H1 (cell line): ENCODE measurements around the gene RTCA. TPM values are rescaled to one million over a fixed set of nuclear protein-coding genes. Genes with fewer than 3 reads are reported as not detected.

Experiments
- CTCF ChIA-PET: fragments of 300-600 bp; sonication (Branson Sonifier 250); formaldehyde crosslinking; loops from one replicate; lab custom pipeline; 2021; ENCODE audit not compliant: partially characterized antibody; lab: Charles Lee
- POLR2A ChIA-PET: fragments of 300-600 bp; sonication (Branson Sonifier 250); formaldehyde crosslinking; loops from one replicate; lab custom pipeline; 2021; ENCODE audit warnings: inconsistent platforms; ENCODE audit not compliant: partially characterized antibody; lab: Charles Lee
- DNase-seq, 2 experiments: peaks; one replicate each; pipeline versions ENCODE4 v3.0.0 to v3.0.0-alpha.2; 2010 to 2022; ENCODE audit warnings: low spot score in 2 of 2, low read depth in 1 of 2, mixed read lengths in 1 of 2
- FAIRE-seq: peaks from 2 replicates; lab custom pipeline; 2011; peaks lifted over from hg19 to GRCh38; lab: Jason Lieb, UNC
- H2AFZ ChIP-seq: 2 replicates; pipeline ENCODE4 v1.8.1; 2012; ENCODE audit warnings: low read length, inconsistent platforms
- H2AK5ac ChIP-seq: 2 replicates; pipeline ENCODE4 v1.6.1; 2013; ENCODE audit warnings: low read depth, low read length
- H2BK120ac ChIP-seq: replicated peaks from 2 replicates; pipeline ENCODE3; 2013; ENCODE audit warnings: low read depth, low read length, inconsistent platforms
- H2BK12ac ChIP-seq: 2 replicates; pipeline ENCODE4 v1.6.1; 2013; ENCODE audit warnings: low read depth, low read length
- H2BK15ac ChIP-seq: 2 replicates; pipeline ENCODE4 v1.6.1; 2013; ENCODE audit warnings: low read length
- H2BK20ac ChIP-seq: 2 replicates; pipeline ENCODE4 v1.6.1; 2013; ENCODE audit warnings: low read length
- H2BK5ac ChIP-seq: 2 replicates; pipeline ENCODE4 v1.6.1; 2013; ENCODE audit warnings: low read depth, low read length
- H3K14ac ChIP-seq: 2 replicates; pipeline ENCODE4 v1.6.1; 2013; ENCODE audit warnings: inconsistent platforms; ENCODE audit not compliant: insufficient read length
- H3K18ac ChIP-seq: 2 replicates; pipeline ENCODE4 v1.6.1; 2013; ENCODE audit warnings: low read length; ENCODE audit errors: extremely low read depth
- H3K23ac ChIP-seq: 2 replicates; pipeline ENCODE4 v1.6.1; 2013; ENCODE audit warnings: inconsistent platforms; ENCODE audit not compliant: insufficient read length
- H3K23me2 ChIP-seq: 2 replicates; pipeline ENCODE4 v1.6.1; 2013; ENCODE audit warnings: low read depth, low read length
- H3K27ac ChIP-seq: 2 replicates; pipeline ENCODE4 v1.6.1; 2011; ENCODE audit warnings: low read depth, low read length, inconsistent platforms
- H3K27me3 ChIP-seq, 4 experiments: replicated peaks in 1 of 4; 1 replicate in 1 of 4; 2 replicates in 3 of 4; pipeline versions ENCODE4 v1.6.1 to v1.8.1; 2011 to 2013; ENCODE audit warnings: low read length in 3 of 4, mild to moderate bottlenecking in 3 of 4, inconsistent platforms in 2 of 4, mixed read lengths in 2 of 4, moderate library complexity in 1 of 4; ENCODE audit not compliant: control insufficient read depth in 3 of 4, insufficient read depth in 3 of 4; ENCODE audit errors: extremely low read depth in 1 of 4
- H3K36me3 ChIP-seq, 4 experiments: 2 replicates each; pipeline versions ENCODE4 v1.6.1 to v1.8.1; 2011 to 2013; ENCODE audit warnings: mild to moderate bottlenecking in 4 of 4, low read length in 3 of 4, moderate library complexity in 2 of 4, control low read depth in 1 of 4, inconsistent platforms in 1 of 4; ENCODE audit not compliant: insufficient read depth in 4 of 4, control insufficient read depth in 2 of 4
- H3K4ac ChIP-seq: replicated peaks from 2 replicates; pipeline ENCODE3; 2013; ENCODE audit warnings: low read length, low read depth, mixed read lengths, inconsistent platforms; ENCODE audit not compliant: insufficient read length
- H3K4me1 ChIP-seq, 4 experiments: replicated peaks in 1 of 4; 1 replicate in 1 of 4; 2 replicates in 3 of 4; pipeline versions ENCODE4 v1.6.1 to v1.8.1; 2011 to 2013; ENCODE audit warnings: low read length in 3 of 4, inconsistent platforms in 2 of 4, mixed read lengths in 1 of 4; ENCODE audit not compliant: insufficient read depth in 4 of 4, control insufficient read depth in 3 of 4
- H3K4me2 ChIP-seq, 2 experiments: 2 replicates each; pipeline versions ENCODE4 v1.6.1 to v1.8.1; 2011 to 2013; ENCODE audit warnings: low read depth in 2 of 2, low read length in 2 of 2, control low read depth in 1 of 2, inconsistent platforms in 1 of 2, mild to moderate bottlenecking in 1 of 2; ENCODE audit not compliant: insufficient read depth in 1 of 2
- H3K4me3 ChIP-seq, 4 experiments: fragments of 200-600, 300-600 bp in 1 of 4; sonication (generic), shearing (Covaris generic), sonication (Bioruptor Twin) in 1 of 4; 2 replicates each; pipeline versions ENCODE4 v1.5.1 to v1.8.1; 2011 to 2016; ENCODE audit warnings: low read length in 4 of 4, low read depth in 3 of 4, control low read depth in 2 of 4, inconsistent platforms in 2 of 4, mild to moderate bottlenecking in 2 of 4, mixed read lengths in 1 of 4, moderate library complexity in 1 of 4; ENCODE audit not compliant: insufficient read depth in 2 of 4; ENCODE audit errors: extremely low read depth in 1 of 4
- H3K56ac ChIP-seq: replicated peaks from 2 replicates; pipeline ENCODE3; 2013; ENCODE audit warnings: low read depth, mild to moderate bottlenecking, mixed read lengths, low read length, inconsistent platforms; ENCODE audit not compliant: insufficient read length
- H3K79me1 ChIP-seq: 2 replicates; pipeline ENCODE4 v1.6.1; 2013; ENCODE audit warnings: low read depth, low read length, control low read depth
- H3K79me2 ChIP-seq, 2 experiments: 2 replicates each; pipeline versions ENCODE4 v1.6.1 to v1.8.1; 2012 to 2013; ENCODE audit warnings: low read length in 2 of 2, mild to moderate bottlenecking in 2 of 2, inconsistent platforms in 1 of 2; ENCODE audit not compliant: insufficient read depth in 2 of 2, control insufficient read depth in 1 of 2
- H3K9ac ChIP-seq, 4 experiments: replicated peaks in 1 of 4; 1 replicate in 1 of 4; 2 replicates in 3 of 4; pipeline versions ENCODE4 v1.6.1 to v1.8.1; 2011 to 2013; ENCODE audit warnings: low read depth in 3 of 4, low read length in 3 of 4, control low read depth in 2 of 4, mild to moderate bottlenecking in 2 of 4, moderate library complexity in 2 of 4, inconsistent platforms in 1 of 4; ENCODE audit errors: extremely low read depth in 1 of 4
- H3K9me3 ChIP-seq, 2 experiments: 2 replicates each; pipeline versions ENCODE4 v1.6.1 to v1.8.1; 2012 to 2013; ENCODE audit warnings: mild to moderate bottlenecking in 2 of 2, moderate library complexity in 2 of 2, control low read depth in 1 of 2, inconsistent platforms in 1 of 2, low read depth in 1 of 2, low read length in 1 of 2, mixed read lengths in 1 of 2; ENCODE audit not compliant: insufficient read depth in 2 of 2
- H4K20me1 ChIP-seq, 2 experiments: replicated peaks in 1 of 2; 2 replicates each; pipeline versions ENCODE3 to v1.8.1; 2011 to 2013; ENCODE audit warnings: inconsistent platforms in 2 of 2, low read length in 2 of 2, mild to moderate bottlenecking in 1 of 2; ENCODE audit not compliant: insufficient read depth in 2 of 2, control insufficient read depth in 1 of 2
- H4K5ac ChIP-seq: 2 replicates; pipeline ENCODE4 v1.6.1; 2013; ENCODE audit warnings: low read length, low read depth, mixed read lengths, inconsistent platforms; ENCODE audit not compliant: insufficient read length
- H4K8ac ChIP-seq: 2 replicates; pipeline ENCODE4 v1.8.0; 2013; ENCODE audit warnings: mild to moderate bottlenecking, moderate library complexity, low read length, inconsistent platforms; ENCODE audit not compliant: insufficient read depth; ENCODE audit errors: extremely low read depth
- H4K91ac ChIP-seq: replicated peaks from 2 replicates; pipeline ENCODE3; 2013; ENCODE audit warnings: low read length, mixed read lengths, inconsistent platforms; ENCODE audit not compliant: insufficient read length
- ASH2L ChIP-seq: fragments of 200-600, 300-600 bp; sonication (generic); IDR thresholded peaks from one replicate; pipeline ENCODE4 v1.7.1; 2017; ENCODE audit warnings: low read length
- CHD1 ChIP-seq: IDR thresholded peaks from 2 replicates; pipeline ENCODE4 v1.6.1; 2012; ENCODE audit warnings: low read depth, low read length, improper control_type of control experiment
- GABPA ChIP-seq: IDR thresholded peaks from 2 replicates; pipeline ENCODE4 v1.6.1; 2011; ENCODE audit warnings: mild to moderate bottlenecking, low read length, moderate library complexity, borderline replicate concordance; ENCODE audit not compliant: insufficient read depth
- MAX ChIP-seq: IDR thresholded peaks from 2 replicates; pipeline ENCODE4 v1.6.1; 2012; ENCODE audit warnings: inconsistent platforms
- PHF8 ChIP-seq: fragments of 200-600 bp; sonication (generic); conservative IDR thresholded peaks from 2 replicates; pipeline ENCODE4 v1.7.1; 2012; ENCODE audit warnings: low read depth, mild to moderate bottlenecking, inconsistent platforms, low read length, moderate library complexity
- SIX5 ChIP-seq: IDR thresholded peaks from 2 replicates; pipeline ENCODE4 v1.6.1; 2011; ENCODE audit warnings: mild to moderate bottlenecking, low read depth, low read length
- TAF1 ChIP-seq: IDR thresholded peaks from 2 replicates; pipeline ENCODE4 v1.6.1; 2011; ENCODE audit warnings: mild to moderate bottlenecking, low read depth, low read length
- WGBS, 2 experiments: shearing (Covaris generic) in 1 of 2; methylation state at CpG; one replicate each; pipeline versions ENCODE4 v1.1.6 to v1.1.7; 2013 to 2015; ENCODE audit warnings: low lambda C conversion rate in 2 of 2, mixed read lengths in 2 of 2, inconsistent platforms in 1 of 2, low coverage in 1 of 2, missing lambda C conversion rate in 1 of 2; ENCODE audit not compliant: insufficient replicate concordance in 2 of 2, insufficient coverage in 1 of 2, insufficient read length in 1 of 2; ENCODE audit errors: extremely low coverage in 1 of 2, missing lambda C conversion rate in 1 of 2; 5-methylcytosine and 5-hydroxymethylcytosine counted together
- polyA plus RNA-seq, 7 experiments: library from polyadenylated mRNA; depleted of rRNA in 3 of 7; stranded (reverse) in 5 of 7; unstranded in 2 of 7; fragments of >200 nt in 5 of 7; fragments of 200-250 nt in 2 of 7; gene quantifications; 1 replicate in 5 of 7; 2 replicates in 1 of 7; 4 replicates in 1 of 7; pipeline versions ENCODE4 v1.2.1 to v1.2.3, GENCODE V29; 2011 to 2013; ENCODE audit warnings: missing spikeins in 2 of 7, mixed read lengths in 2 of 7
- total RNA-seq: library from RNA; stranded (reverse); fragmentation: NEBNext Ultra II Directional; extraction: Animal tissue kit (Norgen Biotek cat#: 25700); gene quantifications from 2 replicates; pipeline ENCODE4 v1.2.1, GENCODE V29; 2021

RTCA gene
- total and polyA plus RNA-seq, 2 of the 8 experiments (the other 6 are each of a cell fraction or from before 2014, with no cell fraction given) = 13.8 to 31.6 TPM

- ChIA-PET CTCF (no interaction called here), POLR2A (interaction anchor here (1.0 kb wide), 1 partner anchor 10 kb away, joined by 3 read pairs; no protein-coding TSS in a partner anchor)
- Histone ChIP-seq H2BK120ac (no peak overlapping the region), H2AK5ac (no peak overlapping the region), H3K23ac (no peak overlapping the region), H2BK5ac (no peak overlapping the region), H3K18ac (no peak overlapping the region), H3K9ac (no peak overlapping the region), H3K79me1 (peaks cover 3% of the 10 kb centered on the region; the same call in 1 of the 2 replicates), H3K4me3 (no peak overlapping the region), H2BK15ac (no peak overlapping the region), H2BK12ac (no peak overlapping the region), H3K14ac (no peak overlapping the region), H4K91ac (no peak overlapping the region), H3K27ac (no peak overlapping the region), H3K79me2 (peaks cover 0 to 60% of the 10 kb centered on the region in 2 experiments; a peak in 3 of 4 replicates), H4K8ac (no peak overlapping the region), H3K4me1 (peaks cover 0 to 5% (median 0%) of the 10 kb centered on the region in 4 experiments; a peak in 2 of 7 replicates), H2BK20ac (no peak overlapping the region), H3K9me3 (no peaks in the 10 kb centered on the region), H3K23me2 (peaks cover 6% of the 10 kb centered on the region), H3K4ac (no peak overlapping the region), H3K36me3 (no peaks in the 10 kb centered on the region; a peak in 1 of 8 replicates), H4K20me1 (peaks cover 0 to 1% of the 10 kb centered on the region in 2 experiments), H3K56ac (no peak overlapping the region), H3K4me2 (no peak overlapping the region), H2AFZ (no peak overlapping the region), H3K27me3 (no peaks in the 10 kb centered on the region), H4K5ac (no peak overlapping the region)
- TF ChIP-seq MAX = no peak
- no peak for TF ChIP-seq SIX5
- TF ChIP-seq ASH2L = no peak
- no peak for TF ChIP-seq CHD1
- TF ChIP-seq PHF8 = no peak
- TF ChIP-seq GABPA = no peak
- TF ChIP-seq TAF1 = no peak
- 90% methylated on average over 4 of the region's 4 CpGs; no CpG with 5 or more reads in 1 of the 2 experiments for WGBS, 2 experiments
- FAIRE-seq (no peak), DNase-seq (no peak)
Observed at GRCh38 chr1:100246738-100247137, 19.3 kb upstream of the RTCA start.
